Hepatocyte (in vitro differentiated cells): Measurements from ENCODE around the gene PRKAG2.

ENCODE experiments used
- EZH2 ChIP-seq: fragments of 200-600 bp; sonication (generic); IDR thresholded peaks from 2 replicates; pipeline ENCODE4 v1.6.1; 2016; ENCODE audit warnings: antibody characterized with exemption, mild to moderate bottlenecking, borderline replicate concordance
- TF ChIP-seq, protein P1 (sequence below): fragments of 200-600 bp; sonication (generic); IDR thresholded peaks from 2 replicates; pipeline ENCODE4 v1.5.1; 2016; ENCODE audit warnings: antibody characterized with exemption, mild to moderate bottlenecking; ENCODE audit not compliant: poor library complexity

DNA sequence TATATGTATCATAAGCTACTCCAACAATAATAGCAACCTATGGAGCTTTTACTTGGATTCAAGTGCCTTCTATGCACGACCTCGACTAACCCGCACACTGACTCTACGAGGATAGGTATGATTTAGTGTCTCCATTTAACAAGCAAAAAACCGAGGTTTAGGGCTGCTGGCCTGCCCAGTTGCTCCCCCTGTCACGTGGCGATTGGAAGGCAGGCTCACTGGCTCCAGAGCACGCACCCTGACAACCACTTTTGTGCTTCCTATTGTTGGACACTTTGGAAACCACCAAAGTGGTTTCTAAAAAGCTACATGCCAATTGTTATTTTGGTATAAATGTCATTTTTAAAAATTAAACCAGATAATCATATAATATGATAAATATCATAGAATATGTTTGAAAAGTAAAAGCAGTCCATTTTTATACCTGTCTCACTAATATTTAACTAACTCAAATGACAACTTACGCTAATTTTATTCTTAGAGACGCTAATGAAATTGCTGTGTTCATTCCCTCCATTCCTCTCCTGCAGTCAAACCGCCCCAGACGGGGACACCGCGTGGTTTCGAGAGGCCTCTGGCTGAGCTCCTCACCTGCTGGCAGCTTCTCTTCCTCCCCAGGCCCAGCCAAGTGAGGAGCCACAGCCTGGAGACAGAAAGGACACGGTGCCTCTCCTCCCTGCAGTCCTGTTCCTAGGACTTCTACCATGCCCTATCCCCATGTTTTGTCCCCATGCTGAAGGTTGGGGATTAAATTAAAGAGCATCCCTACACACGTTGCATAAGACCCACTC is 335.0 kb downstream of the PRKAG2 start:
- TF ChIP-seq, protein P1, sequence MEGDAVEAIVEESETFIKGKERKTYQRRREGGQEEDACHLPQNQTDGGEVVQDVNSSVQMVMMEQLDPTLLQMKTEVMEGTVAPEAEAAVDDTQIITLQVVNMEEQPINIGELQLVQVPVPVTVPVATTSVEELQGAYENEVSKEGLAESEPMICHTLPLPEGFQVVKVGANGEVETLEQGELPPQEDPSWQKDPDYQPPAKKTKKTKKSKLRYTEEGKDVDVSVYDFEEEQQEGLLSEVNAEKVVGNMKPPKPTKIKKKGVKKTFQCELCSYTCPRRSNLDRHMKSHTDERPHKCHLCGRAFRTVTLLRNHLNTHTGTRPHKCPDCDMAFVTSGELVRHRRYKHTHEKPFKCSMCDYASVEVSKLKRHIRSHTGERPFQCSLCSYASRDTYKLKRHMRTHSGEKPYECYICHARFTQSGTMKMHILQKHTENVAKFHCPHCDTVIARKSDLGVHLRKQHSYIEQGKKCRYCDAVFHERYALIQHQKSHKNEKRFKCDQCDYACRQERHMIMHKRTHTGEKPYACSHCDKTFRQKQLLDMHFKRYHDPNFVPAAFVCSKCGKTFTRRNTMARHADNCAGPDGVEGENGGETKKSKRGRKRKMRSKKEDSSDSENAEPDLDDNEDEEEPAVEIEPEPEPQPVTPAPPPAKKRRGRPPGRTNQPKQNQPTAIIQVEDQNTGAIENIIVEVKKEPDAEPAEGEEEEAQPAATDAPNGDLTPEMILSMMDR, result no peak
- TF ChIP-seq EZH2, result no peak
